GM23338 (cell line): ENCODE measurements around the gene MEGF10. TPM values are rescaled to one million over a fixed set of nuclear protein-coding genes. Genes with fewer than 3 reads are reported as not detected.

Source experiments
- ATAC-seq: fragments of 200-7000 bp; cut with Tn5 transposase; 3 replicates; pipeline ENCODE4 v1.9.1; 2020
- DNase-seq: peaks from one replicate; pipeline ENCODE4 v3.0.0-alpha.2; 2015; ENCODE audit warnings: low spot score
- H2AFZ ChIP-seq: fragments of 200-600 bp; sonication (generic); 2 replicates; pipeline ENCODE4 v1.8.0; 2016; ENCODE audit warnings: antibody characterized with exemption, mild to moderate bottlenecking, moderate library complexity
- H3F3A ChIP-seq: fragments of 200-600 bp; sonication (generic); replicated peaks from 2 replicates; pipeline ENCODE4 v1.8.0; 2017; ENCODE audit warnings: antibody characterized with exemption, mixed run types, low read depth
- H3K27ac ChIP-seq: fragments of 200-600 bp; sonication (generic); 2 replicates; pipeline ENCODE4 v1.6.1; 2016; ENCODE audit warnings: low read depth
- H3K27me3 ChIP-seq: fragments of 200-600 bp; sonication (generic); 2 replicates; pipeline ENCODE4 v1.8.0; 2016; ENCODE audit warnings: mild to moderate bottlenecking, mixed run types, moderate library complexity; ENCODE audit not compliant: insufficient read depth
- H3K36me3 ChIP-seq: fragments of 200-600 bp; sonication (generic); 2 replicates; pipeline ENCODE4 v1.8.0; 2016; ENCODE audit warnings: mild to moderate bottlenecking; ENCODE audit not compliant: insufficient read depth
- H3K4me1 ChIP-seq: fragments of 200-600 bp; sonication (generic); 2 replicates; pipeline ENCODE4 v1.8.0; 2016; ENCODE audit warnings: mild to moderate bottlenecking, moderate library complexity; ENCODE audit not compliant: insufficient read depth
- H3K4me2 ChIP-seq: fragments of 200-600 bp; sonication (generic); 2 replicates; pipeline ENCODE4 v1.7.1; 2017; ENCODE audit warnings: mixed run types
- H3K4me3 ChIP-seq: fragments of 200-600 bp; sonication (generic); 2 replicates; pipeline ENCODE4 v1.6.1; 2016; ENCODE audit warnings: mixed run types
- H3K79me2 ChIP-seq: fragments of 200-600 bp; sonication (generic); replicated peaks from 2 replicates; pipeline ENCODE4 v1.8.0; 2017; ENCODE audit warnings: mild to moderate bottlenecking; ENCODE audit not compliant: insufficient read depth
- H3K9me2 ChIP-seq: fragments of 200-600 bp; sonication (generic); 2 replicates; pipeline ENCODE4 v1.8.0; 2017; ENCODE audit not compliant: insufficient read depth
- H4K20me1 ChIP-seq: fragments of 200-600 bp; sonication (generic); replicated peaks from 2 replicates; pipeline ENCODE4 v1.8.0; 2017; ENCODE audit warnings: mild to moderate bottlenecking; ENCODE audit not compliant: insufficient read depth
- H3K27ac Mint-ChIP-seq: 2 replicates; pipeline ENCODE4 v1.8.0; 2020; ENCODE audit warnings: inconsistent platforms, mild to moderate bottlenecking, moderate library complexity, mixed read lengths
- H3K27me3 Mint-ChIP-seq: 3 replicates; pipeline ENCODE4 v1.8.0; 2022; ENCODE audit warnings: low read depth, mild to moderate bottlenecking, moderate library complexity, mixed read lengths, inconsistent platforms; ENCODE audit not compliant: insufficient read depth, poor library complexity
- H3K36me3 Mint-ChIP-seq: 3 replicates; pipeline ENCODE4 v1.8.0; 2021; ENCODE audit warnings: low read depth, mild to moderate bottlenecking, inconsistent platforms, moderate library complexity, mixed read lengths
- H3K4me1 Mint-ChIP-seq: 3 replicates; pipeline ENCODE4 v1.8.0; 2020; ENCODE audit warnings: mild to moderate bottlenecking, inconsistent platforms, mixed read lengths
- H3K4me3 Mint-ChIP-seq: 3 replicates; pipeline ENCODE4 v1.8.0; 2021; ENCODE audit warnings: moderate library complexity, mild to moderate bottlenecking, inconsistent platforms, mixed read lengths
- H3K9me3 Mint-ChIP-seq: 3 replicates; pipeline ENCODE4 v1.8.0; 2020; ENCODE audit warnings: moderate library complexity, mild to moderate bottlenecking, inconsistent platforms, mixed read lengths
- CREB1 ChIP-seq: fragments of 250-450 bp; sonication (Bioruptor Pico); IDR thresholded peaks from 2 replicates; pipeline ENCODE4 v1.5.0; 2020; ENCODE audit warnings: low read depth, mild to moderate bottlenecking, moderate library complexity
- CTCF ChIP-seq, 2 experiments: fragments of 200-600 bp in 1 of 2; sonication (generic) in 1 of 2; conservative IDR thresholded peaks; 2 replicates each; pipeline versions ENCODE4 v1.5.1 to v1.6.1; 2016 to 2017; ENCODE audit warnings: antibody characterized with exemption in 2 of 2, low read depth in 2 of 2, mild to moderate bottlenecking in 2 of 2, moderate library complexity in 1 of 2
- ETS1 ChIP-seq: IDR thresholded peaks from 2 replicates; pipeline ENCODE4 v1.6.1; 2016; ENCODE audit warnings: antibody characterized with exemption
- EZH2 ChIP-seq: fragments of 200-600 bp; sonication (generic); IDR thresholded peaks from one replicate; pipeline ENCODE4 v1.8.0; 2017; ENCODE audit warnings: antibody characterized with exemption, mild to moderate bottlenecking, low read depth; ENCODE audit not compliant: unreplicated experiment
- EZH2phosphoT487 ChIP-seq: fragments of 200-600 bp; sonication (generic); IDR thresholded peaks from one replicate; pipeline ENCODE4 v1.8.1; 2018; ENCODE audit warnings: antibody characterized with exemption; ENCODE audit not compliant: unreplicated experiment
- JUNB ChIP-seq: IDR thresholded peaks from one replicate; pipeline ENCODE4 v1.6.1; 2016; ENCODE audit warnings: antibody characterized with exemption; ENCODE audit not compliant: unreplicated experiment
- NANOG ChIP-seq: IDR thresholded peaks from 2 replicates; pipeline ENCODE4 v1.6.1; 2016; ENCODE audit warnings: antibody characterized with exemption, borderline replicate concordance
- POLR2AphosphoS5 ChIP-seq: IDR thresholded peaks from 2 replicates; pipeline ENCODE4 v1.6.1; 2016; ENCODE audit warnings: antibody characterized with exemption, low read depth
- REST ChIP-seq: IDR thresholded peaks from one replicate; pipeline ENCODE4 v1.6.1; 2018; ENCODE audit warnings: antibody characterized with exemption; ENCODE audit not compliant: unreplicated experiment
- STAT1 ChIP-seq: IDR thresholded peaks from one replicate; pipeline ENCODE4 v1.6.1; 2016; ENCODE audit warnings: antibody characterized with exemption; ENCODE audit not compliant: unreplicated experiment
- ZNF114 ChIP-seq: fragments of 250-450 bp; sonication (Bioruptor Pico); IDR thresholded peaks from 2 replicates; pipeline ENCODE4 v1.5.0; 2020; ENCODE audit warnings: mild to moderate bottlenecking, moderate library complexity
- ZNF331 ChIP-seq: fragments of 250-450 bp; sonication (Bioruptor Pico); IDR thresholded peaks from 2 replicates; pipeline ENCODE4 v1.5.0; 2020; ENCODE audit warnings: low read depth, mild to moderate bottlenecking, moderate library complexity
- ZNF462 ChIP-seq: fragments of 250-450 bp; sonication (Bioruptor Pico); IDR thresholded peaks from 2 replicates; pipeline ENCODE4 v1.5.0; 2020; ENCODE audit warnings: mild to moderate bottlenecking, moderate library complexity
- polyA plus RNA-seq: library from polyadenylated mRNA; unstranded; fragments of >200 nt; fragmentation: Nextera tagmentation; extraction: Ambion mirVana; gene quantifications from 2 replicates; pipeline ENCODE4 v1.2.1, GENCODE V29; 2016
- total RNA-seq: library from RNA; depleted of rRNA; stranded (reverse); fragments of >200 nt; shearing (Covaris generic); gene quantifications from 2 replicates; pipeline ENCODE4 v1.2.3, GENCODE V29; 2014

The MEGF10 gene
- total and polyA plus RNA-seq, 2 experiments from 2014 or later: 4.5 to 28.3 TPM

- no peak for ATAC-seq
- H3K27ac Mint-ChIP-seq: no peak overlapping the region
Observed at GRCh38 chr5:127428276-127428675, 137.7 kb downstream of the MEGF10 start.

More at GRCh38 chr5:127428276-127428675, 137.7 kb downstream of the MEGF10 start:
- Mint-ChIP-seq H3K4me3 (no peak overlapping the region), H3K27me3 (peaks cover 1% of the 10 kb centered on the region), H3K4me1 (peaks cover 12% of the 10 kb centered on the region), H3K9me3 (no peaks in the 10 kb centered on the region), H3K36me3 (peaks cover 15% of the 10 kb centered on the region; the same call in 2 of the 3 replicates)
- Histone ChIP-seq H3K4me1 (no peaks in the 10 kb centered on the region), H3K79me2 (no peaks in the 10 kb centered on the region), H3K27ac (no peak overlapping the region), H3F3A (no peaks in the 10 kb centered on the region), H3K36me3 (no peaks in the 10 kb centered on the region), H3K4me3 (no peak overlapping the region), H3K4me2 (no peak overlapping the region), H2AFZ (no peak overlapping the region), H3K9me2 (peaks cover 6% of the 10 kb centered on the region; the same call in 1 of the 2 replicates), H4K20me1 (no peaks in the 10 kb centered on the region), H3K27me3 (no peaks in the 10 kb centered on the region)
- TF ChIP-seq ETS1 (no peak), NANOG (no peak), CREB1 (no peak), EZH2phosphoT487 (no peak), ZNF331 (no peak), ZNF114 (CRISPR knock-in tag) (no peak), REST (no peak), EZH2 (no peak), JUNB (no peak), POLR2AphosphoS5 (no peak), STAT1 (no peak), CTCF (conservative IDR thresholded peaks at IDR 0.05; ENCODE audit: low read depth in 2 of 2) (no peak), ZNF462 (CRISPR knock-in tag) (no peak)
- no peak for DNase-seq
